Stromal cell of bone marrow (primary cell): Measurements from ENCODE around the gene IRF9.
A peak's percentile ranks its signal among the peaks of the same experiment; 100 is the strongest.
"Not testable (repeated sequence)": the region's sequence is repeated elsewhere in the genome, so short reads cannot be mapped to it uniquely, and the experiment has no call there.

Source experiments
- DNase-seq: peaks from one replicate; pipeline ENCODE4 v3.0.0-alpha.2; 2012; ENCODE audit warnings: low read depth

Gene IRF9

GRCh38 chr14:24195186-24196070 is 34.4 kb downstream of the IRF9 start, which contains the start of gene TM9SF1:
Gene TM9SF1 (minus strand): TSS chr14:24195441. CDS start chr14:24195019, 422 bp downstream.
- DNase-seq, result peak; percentile 72

DNA sequence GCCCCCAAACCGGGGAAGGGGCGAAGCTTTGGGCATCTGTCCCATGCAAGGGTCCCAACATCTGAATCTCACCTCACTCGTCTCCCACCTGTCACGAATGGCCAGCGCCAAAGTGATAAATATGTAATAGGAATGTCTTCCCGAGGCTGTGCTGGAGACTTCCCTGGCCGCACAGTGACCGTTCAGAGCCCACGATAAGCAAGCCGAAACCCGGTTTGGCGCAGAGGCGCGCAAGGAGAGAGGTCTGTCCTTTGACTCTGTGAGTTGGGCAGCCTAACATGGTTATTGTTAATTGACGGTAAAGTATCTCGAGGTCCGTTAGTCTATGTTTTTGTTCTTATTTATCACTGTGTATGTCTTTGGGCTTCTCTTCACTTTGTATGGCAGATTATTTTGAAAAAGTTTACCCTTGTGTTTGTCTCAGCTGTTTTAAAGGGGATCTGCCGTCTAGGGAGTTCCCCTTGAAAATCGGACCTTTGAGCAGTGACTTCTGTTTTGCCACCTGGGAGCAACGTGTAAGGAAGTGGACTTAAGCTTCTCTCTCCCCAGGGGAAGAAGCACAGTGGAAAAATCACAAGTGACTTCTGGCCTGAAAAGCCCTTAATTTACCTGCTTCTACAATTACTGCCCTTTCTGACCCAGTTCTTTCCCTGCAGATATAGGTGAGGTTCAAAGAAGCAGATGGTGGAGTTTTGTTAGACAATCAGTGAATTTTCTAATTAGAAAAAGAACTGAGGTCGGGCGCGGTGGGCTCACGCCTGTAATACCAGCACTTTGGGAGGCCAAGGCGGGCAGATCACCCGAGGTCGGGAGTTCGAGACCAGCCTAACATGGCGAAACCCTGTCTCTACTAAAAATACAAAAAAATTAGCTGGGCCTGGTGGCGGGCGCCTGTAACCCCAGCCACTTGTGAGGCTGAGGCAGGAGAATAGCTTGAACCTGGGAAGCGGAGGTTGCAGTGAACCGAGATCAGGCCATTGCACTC is 35.3 kb downstream of the IRF9 start:
- no peak for DNase-seq

GRCh38 chr14:24197056-24197450 is 36.0 kb downstream of the IRF9 start:
- no peak for DNase-seq

DNA sequence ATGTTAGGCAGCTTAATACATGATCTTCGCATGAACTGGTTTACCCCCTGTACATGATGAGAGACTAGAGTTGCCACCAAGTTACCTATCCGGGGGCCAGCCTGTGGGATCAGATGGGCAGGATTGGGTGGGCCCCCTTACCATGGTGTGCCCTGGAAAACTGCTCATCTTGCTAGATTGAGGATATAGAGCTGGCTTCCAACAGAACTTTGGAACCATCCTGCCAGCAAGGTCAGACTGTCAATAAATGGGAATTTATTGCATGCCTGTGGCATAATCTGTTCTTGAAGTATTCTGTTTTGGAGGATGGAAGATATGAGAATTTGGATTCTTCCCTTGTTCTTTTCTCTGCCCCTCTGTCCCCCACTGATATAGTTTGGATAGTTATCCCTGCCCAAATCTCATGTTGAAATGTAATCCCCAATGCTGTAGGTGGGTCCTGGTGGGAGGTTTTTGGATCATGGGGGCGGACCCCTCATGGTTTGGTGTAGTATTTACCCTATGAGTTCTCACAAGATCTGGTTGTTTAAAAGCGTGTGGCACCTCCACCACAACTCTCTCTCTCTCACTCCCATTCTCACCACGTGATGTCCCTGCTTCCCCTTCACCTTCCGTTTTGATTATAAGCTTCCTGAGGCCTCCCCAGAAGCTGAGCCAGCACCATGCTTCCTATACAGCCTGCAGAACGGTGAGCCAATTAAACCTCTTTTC is 37.9 kb downstream of the IRF9 start:
- no peak for DNase-seq

DNA sequence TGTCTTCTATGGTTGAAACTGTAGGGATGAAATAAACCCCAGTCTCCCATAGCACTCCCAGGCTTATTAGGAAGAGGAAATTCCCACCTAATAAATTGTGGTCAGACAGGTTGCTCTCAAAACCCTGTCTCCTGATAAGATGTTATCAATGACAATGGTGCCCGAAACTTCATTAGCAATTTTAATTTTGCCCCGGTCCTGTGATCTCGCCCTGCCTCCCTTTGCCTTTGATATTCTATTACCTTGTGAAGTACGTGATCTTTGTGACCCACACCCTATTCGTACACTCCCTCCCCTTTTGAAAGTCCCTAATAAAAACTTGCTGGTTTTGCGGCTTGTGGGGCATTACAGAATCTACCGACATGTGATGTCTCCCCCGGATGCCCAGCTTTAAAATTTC is 41.5 kb downstream of the IRF9 start:
- DNase-seq, result not testable (repeated sequence)

DNA sequence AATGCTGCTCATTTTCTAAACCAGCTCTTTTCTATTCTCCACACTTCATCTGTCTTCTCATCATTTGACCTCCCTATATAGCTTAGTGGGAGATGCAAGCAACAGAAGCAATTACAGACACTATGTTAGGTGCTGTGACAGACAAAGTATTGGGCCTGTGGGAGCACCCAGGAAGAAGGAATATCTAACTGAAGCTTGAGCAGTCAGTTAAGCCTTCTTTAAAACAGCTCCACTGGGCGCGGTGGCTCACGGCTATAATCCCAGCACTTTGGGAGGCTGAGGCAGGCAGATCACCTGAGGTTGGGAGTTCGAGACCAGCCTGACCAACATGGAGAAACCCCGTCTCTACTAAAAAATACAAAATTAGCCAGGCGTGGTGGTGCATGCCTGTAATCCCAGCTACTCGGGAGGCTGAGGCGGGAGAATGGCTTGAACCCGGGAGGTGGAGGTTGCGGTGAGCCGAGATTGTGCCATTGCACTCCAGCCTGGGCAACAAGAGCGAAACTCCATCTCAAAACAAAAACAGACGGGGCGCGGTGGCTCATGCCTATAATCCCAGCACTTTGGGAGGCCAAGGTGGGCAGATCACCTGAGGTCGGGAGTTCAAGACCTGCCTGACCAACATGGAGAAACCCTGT is 42.3 kb downstream of the IRF9 start:
- DNase-seq, result not testable (repeated sequence)

DNA sequence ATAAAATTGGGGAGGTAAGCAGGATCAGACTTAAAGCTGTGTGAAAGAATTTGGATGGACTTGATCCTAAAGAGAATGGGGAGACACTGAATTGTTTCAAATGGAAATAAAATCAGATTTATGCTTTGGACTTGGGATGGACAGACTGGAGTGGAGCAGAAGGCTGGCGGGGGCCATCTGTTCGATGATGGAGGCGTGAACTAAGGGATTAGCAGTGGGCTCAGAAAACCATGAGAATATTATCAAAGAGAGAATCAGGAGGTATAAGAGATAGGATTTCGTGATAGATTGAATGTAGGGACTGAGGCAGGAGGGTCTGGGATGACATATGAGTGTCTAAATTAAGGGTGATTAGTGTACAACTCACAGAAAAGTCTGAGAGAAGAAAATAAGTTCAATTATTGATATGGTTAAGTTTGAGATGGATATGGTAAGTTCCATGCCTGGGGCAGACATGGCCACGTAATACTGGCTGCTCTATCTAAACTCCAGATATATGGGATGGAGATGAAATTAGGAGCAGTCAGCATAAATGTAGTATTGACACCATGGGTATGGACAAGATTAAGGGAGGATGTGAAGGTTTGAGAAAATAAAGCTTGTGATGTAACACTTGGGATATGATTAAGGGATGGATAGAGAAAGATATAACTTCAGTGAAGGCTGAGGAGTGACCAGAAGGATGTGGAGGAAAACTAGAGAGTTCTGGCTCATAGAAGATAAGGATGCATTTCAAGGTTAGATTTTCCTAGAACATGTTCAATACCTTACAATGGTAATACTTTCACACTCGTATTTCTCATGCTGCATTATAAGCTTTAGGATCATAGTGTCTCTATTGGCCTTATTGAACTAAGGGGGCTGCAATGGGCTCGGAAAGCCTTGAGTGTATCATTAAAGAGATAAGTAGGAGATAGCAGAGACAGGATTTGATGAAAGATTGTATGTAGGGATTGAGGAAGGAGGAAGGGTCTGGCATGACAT is 43.4 kb downstream of the IRF9 start:
- no peak for DNase-seq

DNA sequence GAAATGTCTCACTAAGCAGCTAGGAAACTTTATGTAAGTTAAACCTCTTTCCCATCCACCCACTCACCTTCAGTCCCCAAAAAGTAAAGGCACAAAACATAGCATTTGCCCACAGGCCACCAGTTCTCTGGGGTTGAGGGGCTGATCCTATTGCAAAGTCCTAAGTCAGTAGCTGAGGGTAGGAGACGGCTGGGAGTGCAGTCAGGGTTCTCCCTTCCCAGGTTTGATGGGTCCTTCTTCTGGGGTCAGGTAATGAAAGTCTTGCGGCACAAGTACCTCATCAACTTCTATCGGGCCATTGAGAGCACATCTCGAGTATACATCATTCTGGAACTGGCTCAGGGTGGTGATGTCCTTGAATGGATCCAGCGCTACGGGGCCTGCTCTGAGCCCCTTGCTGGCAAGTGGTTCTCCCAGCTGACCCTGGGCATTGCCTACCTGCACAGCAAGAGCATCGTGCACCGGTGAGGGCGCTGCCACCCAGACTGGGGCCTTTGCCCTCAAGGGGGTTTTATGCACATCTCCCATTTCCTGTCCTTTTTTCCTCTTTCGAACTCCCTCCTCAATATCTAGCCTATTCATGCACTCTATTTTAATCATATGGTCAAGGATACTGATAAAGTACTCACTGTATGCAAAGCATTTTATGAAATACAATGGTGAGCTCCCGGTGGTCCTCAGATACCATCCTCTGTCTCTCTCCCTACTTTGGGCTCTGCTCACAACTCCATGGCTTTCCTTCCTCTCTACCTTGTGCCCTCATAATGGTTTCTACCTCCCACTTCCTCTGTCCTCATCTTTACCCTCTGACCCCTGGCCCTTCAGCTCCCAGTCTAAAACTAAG is 45.4 kb downstream of the IRF9 start:
- no peak for DNase-seq

DNA sequence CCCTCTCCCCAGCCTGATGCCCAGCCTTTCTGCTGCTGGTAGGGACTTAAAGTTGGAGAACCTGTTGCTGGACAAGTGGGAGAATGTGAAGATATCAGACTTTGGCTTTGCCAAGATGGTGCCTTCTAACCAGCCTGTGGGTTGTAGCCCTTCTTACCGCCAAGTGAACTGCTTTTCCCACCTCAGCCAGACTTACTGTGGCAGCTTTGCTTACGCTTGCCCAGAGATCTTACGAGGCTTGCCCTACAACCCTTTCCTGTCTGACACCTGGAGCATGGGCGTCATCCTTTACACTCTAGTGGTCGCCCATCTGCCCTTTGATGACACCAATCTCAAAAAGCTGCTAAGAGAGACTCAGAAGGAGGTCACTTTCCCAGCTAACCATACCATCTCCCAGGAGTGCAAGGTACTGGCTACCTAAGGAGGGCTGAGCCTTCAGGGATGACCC is 46.1 kb downstream of the IRF9 start:
- DNase-seq, result no peak

DNA sequence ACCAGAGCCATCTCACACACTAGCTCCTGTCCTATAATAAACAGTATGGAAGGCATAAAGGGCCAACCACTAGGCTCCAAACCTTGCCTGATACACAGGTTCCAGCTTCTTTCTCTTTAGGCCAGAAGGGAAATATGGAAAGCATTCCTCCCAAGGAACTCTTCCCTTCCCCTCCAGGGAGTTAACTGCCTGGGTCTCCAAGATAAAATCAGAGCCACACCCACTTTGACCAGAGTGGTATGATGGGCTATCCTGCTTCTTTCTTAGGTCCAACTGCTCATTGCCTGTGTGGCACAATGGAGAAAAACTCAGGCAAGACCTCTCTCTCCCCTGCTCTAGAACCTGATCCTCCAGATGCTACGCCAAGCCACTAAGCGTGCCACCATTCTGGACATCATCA is 46.6 kb downstream of the IRF9 start:
- no peak for DNase-seq

DNA sequence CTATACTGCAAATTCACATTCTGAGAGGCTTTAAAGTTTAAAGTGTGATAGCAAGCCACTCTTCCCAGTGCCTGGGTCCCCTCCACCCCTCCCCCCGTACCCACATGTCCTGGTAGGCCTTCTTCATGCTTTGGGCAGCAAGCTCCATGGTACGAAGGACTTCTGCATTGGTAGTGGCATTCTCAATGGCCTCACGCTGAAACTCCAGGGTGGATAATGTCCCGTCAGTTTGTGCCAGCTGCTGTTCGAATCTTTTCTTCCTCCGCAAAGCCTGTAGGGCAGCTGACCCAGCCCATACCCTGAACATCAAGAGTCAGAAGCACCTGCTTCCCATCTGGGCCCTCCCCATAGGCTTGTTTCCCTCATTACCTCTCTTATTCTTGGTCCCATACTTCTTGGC is 50.2 kb downstream of the IRF9 start:
- no peak for DNase-seq

- peak; percentile 97 for DNase-seq
Measured at GRCh38 chr14:24212924-24213865, 52.1 kb downstream of the IRF9 start, which contains the start of gene CHMP4A. Gene CHMP4A (minus strand): TSS chr14:24213488. CDS start chr14:24213439, 49 bp downstream.

- no peak for DNase-seq
Measured at GRCh38 chr14:24213866-24214662, 53.0 kb downstream of the IRF9 start.

DNA sequence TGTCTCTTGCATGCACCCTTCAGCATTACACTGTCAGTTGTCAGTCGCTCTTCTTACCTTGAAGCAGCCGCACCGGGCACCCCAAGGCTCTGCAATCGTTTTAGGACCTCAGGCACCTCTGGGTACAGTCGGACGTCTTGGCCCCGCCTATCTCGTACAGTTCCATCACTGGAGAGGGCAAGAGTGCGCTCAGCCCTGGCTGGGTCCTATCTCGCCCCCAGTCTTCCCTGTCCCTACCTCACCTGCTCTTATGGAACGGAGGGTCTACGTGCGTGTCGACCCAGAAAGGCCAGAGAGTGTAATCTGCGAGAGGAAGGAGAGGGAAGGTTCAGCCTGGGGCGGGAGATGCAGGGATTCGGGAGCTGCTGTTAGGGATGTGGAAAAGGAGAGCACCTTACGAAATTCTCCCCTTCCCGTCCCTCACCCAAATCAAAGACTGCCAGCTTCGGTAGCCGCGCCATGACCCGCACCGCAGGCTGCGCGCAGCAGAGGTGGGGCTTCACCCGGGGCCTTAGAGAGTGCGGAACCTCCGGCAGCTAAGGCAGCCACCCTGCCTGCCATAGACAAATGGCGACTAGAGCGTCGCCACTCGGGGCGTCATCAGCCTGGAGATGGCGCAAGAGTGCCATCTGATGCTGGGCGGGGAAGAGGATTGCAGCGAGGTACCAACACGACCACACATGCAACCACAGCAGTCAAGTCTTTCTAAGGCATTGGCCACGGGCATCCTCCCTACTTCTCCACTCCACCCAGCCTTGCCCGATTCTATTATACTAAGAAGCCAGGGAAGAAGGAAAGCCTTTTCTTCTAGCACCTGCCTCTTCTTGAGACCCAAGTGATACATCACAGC is 54.7 kb downstream of the IRF9 start, which contains the start of gene MDP1:
TSS of gene MDP1 (minus strand) at position 572 of the 850 bp plus-strand sequence. CDS start at position 461, 111 bp downstream.
- DNase-seq, result peak; percentile 77
